ENCODE results near the gene ZNF185.
"Not testable (repeated sequence)": the region's sequence is repeated elsewhere in the genome, so short reads cannot be mapped to it uniquely, and the experiment has no call there.

The ZNF185 gene

DNA sequence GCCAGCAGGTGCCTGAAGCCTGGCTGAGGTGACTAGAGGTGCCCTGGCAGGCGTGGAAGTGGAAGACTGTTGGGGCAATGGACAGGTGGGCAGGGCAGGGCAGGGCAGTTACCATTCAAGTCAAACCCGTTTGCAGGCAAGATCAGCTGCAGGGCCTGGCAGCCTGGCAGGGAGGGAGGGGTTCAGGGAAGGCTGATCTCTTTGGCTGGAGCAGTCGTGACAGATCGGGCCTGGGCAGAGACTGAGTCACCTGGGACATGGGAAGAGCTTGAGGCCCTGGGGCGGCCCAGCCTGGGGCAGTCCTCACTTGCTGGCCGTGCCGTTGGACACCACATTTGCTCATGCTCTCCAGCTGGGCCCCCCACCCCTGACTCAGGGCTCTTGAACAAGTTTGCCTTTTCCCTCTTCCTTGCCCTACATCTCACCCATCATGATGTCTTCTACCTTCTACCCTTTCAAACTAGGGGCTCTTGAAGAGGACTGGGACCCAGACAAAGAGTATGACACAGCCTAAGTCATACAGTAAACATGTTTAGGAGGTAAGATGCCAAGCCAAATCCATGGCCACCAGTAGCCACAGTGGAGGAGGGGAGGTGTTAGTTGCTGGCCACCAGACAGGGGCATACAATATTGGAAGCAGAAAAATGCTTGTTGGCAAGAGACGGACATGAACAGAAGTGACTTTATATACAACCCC is 2.0 kb upstream of the ZNF185 start:
- no peak for DNase-seq (ENCODE audit: low read depth, low spot score)

- peak; percentile 28 for DNase-seq (ENCODE audit: low read depth, low spot score)
Observed at GRCh38 chrX:152896450-152896849, 1.4 kb upstream of the ZNF185 start.

DNA sequence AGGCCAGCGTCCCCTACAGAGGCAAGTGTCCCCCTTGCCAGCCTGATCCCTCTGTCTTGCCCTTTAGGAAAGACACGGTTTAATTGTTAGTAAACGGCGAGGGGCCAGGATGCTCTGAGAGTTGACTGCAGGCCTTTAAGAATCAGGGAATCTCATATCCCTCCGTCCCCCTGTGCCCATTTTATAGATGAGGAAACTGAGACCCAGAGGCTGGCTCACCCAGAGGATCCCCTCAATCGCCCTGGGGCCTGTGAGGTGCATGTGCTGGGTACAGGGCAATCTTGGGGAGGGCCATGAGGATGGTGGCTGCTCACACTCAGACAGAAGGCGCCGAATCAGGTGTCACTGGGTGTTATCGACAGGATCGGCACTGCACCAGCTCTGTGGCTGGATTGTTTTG is 575 bp downstream of the ZNF185 start:
- DNase-seq (ENCODE audit: low read depth, low spot score): no peak

- DNase-seq (ENCODE audit: low read depth, low spot score): no peak
Observed at GRCh38 chrX:152899111-152899873, 1.4 kb downstream of the ZNF185 start.

- no peak for DNase-seq (ENCODE audit: low read depth, low spot score)
Observed at GRCh38 chrX:152899874-152900719, 2.2 kb downstream of the ZNF185 start.

- no peak for DNase-seq (ENCODE audit: low read depth, low spot score)
Observed at GRCh38 chrX:152900937-152901445, 3.1 kb downstream of the ZNF185 start.

GRCh38 chrX:152901816-152902501 is 4.1 kb downstream of the ZNF185 start:
- peak; percentile 47 for DNase-seq (ENCODE audit: low read depth, low spot score)

- no peak for DNase-seq (ENCODE audit: low read depth, low spot score)
Observed at GRCh38 chrX:152902502-152902820, 4.6 kb downstream of the ZNF185 start.

DNA sequence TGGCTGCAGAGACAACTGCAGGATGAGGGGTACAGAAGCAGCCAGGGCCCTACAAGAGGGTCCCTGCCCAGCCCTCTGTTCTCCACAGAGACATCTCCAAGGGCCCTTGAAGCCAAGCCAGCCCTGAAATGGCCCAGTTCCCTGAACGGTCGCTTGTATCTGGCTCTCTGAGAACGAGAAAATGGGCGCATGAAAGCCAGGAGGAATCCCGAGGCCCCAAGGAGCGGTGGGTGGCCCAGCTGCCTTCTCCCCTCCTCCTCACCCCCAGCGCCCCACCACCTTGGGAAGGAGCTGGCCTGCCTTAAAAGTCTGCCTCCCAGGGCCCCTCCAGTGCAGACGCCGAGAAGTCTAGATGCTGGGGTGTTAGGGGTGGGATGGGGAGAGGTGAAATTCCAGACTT is 5.7 kb downstream of the ZNF185 start:
- no peak for DNase-seq (ENCODE audit: low read depth, low spot score)

DNA sequence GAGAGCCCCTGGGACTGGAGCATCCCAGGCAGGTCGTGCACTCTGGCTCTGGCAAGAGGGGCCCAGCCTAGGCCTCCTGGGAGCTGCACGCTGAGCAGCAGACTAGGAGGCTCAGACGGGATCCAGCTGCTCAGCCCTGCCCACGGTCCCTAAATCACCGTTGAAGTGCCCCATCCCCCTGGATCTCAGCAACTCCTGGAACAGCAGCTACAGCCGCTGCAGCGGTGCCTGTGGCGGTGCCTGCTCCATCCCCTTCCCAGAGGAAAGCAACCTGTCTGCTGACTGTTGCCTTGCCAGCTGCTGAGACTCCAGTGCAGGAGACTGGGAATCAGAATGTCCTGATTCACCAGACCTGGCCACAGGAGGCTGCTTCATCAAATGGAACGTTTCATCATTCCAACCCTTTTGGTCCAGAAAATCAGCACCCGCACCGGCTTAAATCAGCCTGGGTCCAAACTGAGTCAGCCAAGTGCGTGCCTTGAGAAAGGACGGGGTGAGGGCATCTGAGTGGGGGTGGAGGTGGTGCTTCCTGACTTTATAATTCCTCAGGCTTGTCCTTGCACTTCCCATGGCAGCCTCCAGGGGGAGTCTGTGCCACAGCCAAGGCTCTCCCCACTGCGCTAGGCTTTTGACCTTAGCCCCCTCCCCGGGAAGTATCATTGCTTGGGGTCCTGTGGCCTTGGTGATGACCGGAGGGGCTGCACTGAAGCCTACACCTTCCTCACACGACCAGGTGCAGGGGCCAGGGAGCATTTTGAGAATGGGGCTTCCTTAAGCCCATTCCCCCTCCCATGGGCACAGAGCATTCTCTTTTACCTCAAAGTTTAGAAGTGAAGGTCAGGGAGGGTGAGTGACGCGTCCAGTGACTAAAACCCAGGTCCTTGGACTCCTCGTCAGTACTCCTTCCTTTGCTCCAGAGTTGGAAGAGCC is 6.5 kb downstream of the ZNF185 start:
- peak; percentile 68 for DNase-seq (ENCODE audit: low read depth, low spot score)

GRCh38 chrX:152905081-152905420 is 7.2 kb downstream of the ZNF185 start:
- DNase-seq (ENCODE audit: low read depth, low spot score): no peak

DNA sequence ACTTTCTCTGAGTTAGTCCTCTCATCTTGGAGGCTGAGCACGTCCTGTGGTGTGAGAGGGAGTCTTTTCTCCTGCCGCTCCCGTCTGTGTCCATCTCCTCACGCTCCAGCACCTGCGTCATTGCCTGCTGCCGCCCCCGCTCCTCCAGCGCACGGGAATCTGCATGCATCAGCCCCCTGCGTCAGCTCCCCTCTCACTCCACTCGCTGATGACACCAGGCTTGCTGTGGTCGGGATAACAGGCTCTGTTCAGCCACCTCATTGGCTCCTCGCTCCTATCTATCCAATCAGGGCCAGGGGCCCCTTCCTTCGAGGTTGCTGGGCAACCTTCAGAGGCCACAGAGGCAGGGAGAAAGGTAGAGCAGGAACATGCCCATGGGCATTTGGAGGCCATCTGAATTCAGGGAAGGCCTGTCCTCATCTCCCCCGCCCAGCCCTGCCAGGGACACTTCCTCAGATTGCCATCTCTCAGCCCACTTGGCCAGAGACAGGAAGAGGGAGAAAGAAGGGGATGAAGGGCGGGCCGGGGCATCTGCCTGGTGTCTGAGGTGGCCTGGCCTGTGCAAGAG is 9.3 kb downstream of the ZNF185 start:
- DNase-seq (ENCODE audit: low read depth, low spot score): peak; percentile 88

GRCh38 chrX:152908486-152908885 is 10.6 kb downstream of the ZNF185 start:
- no peak for DNase-seq (ENCODE audit: low read depth, low spot score)

- not testable (repeated sequence) for DNase-seq (ENCODE audit: low read depth, low spot score)
Observed at GRCh38 chrX:152910018-152910417, 12.2 kb downstream of the ZNF185 start.

DNA sequence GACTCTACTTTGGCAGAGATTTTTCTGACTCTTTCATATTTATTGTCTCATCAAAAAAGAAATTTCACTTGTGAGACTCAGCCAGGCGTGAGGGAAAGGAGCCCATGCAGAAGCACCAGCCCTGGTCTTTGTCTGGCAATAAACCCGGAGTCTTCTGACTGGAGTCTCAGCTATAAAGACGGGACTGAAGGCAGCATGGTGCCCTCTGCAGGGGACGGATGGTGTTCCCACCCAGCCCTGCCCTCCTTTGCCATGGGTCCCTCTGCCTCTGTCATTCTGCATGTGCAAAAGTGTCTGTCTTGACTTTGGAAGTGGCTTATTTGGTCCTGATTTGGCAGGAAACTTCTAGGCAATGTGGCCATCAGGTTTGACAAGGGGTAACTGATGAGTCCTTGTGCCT is 14.2 kb downstream of the ZNF185 start:
- no peak for DNase-seq (ENCODE audit: low read depth, low spot score)

DNA sequence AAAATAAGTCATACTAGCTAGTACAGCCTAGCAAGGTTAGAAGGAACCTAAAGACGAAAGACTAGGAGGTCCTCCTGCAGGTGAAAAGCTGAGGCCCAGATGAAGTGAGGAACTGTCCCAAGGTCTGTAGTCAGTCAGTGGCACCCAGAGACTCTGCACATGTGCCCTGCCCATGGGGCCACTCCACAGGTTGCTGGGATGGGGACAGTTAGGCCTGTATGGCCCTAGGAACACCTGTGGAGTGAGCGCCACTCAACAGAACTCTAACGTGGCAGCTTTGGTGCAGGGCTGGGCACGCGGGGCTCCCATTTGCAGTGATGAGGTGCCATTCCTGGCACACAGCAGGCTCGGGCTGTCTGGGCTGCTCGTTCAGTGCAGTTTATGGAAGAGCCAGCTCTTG is 14.8 kb downstream of the ZNF185 start:
- no peak for DNase-seq (ENCODE audit: low read depth, low spot score)

DNA sequence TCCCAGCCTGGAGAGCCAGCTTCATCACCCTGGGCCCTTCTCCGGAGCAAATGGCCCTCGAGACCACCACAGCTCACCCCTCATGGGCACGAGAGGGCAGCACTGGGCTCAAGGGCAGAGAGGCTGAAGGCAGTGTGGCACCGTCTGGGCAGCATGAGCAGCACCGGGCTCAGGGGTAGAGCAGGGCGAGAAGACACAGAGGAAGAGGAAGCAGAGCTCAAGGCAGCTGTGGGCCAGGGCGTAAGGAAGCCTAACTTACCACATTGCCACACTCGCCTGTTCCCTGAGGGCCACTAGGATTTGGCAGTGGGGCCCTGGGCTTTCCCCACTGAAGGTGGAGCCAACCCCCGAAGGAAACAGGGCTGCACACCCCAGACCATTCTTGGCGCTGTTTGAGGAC is 15.5 kb downstream of the ZNF185 start:
- DNase-seq (ENCODE audit: low read depth, low spot score): no peak

DNA sequence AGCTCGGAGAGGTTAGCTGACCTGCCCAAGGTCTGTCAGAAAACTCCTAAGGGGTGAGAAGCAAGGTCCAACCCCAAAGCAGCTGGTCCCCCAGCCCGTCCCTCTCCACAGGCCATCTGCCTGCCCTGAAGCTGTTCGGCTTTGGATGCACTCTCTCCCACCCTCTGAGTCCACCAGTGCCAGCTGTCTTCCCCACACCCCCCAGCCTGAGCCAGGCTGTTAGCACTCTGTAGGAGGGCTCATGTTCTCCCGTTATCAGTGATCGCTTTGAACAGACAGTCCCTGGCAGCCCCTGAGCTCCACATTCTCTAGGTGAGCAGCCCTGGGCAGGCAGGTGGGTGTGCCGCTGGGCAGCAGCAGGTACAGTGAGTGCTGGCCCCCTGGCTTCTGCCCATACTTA is 16.0 kb downstream of the ZNF185 start:
- DNase-seq (ENCODE audit: low read depth, low spot score): no peak

- DNase-seq (ENCODE audit: low read depth, low spot score): peak; percentile 59
Observed at GRCh38 chrX:152915541-152916241, 17.8 kb downstream of the ZNF185 start.
